SU-DHL-6 (cell line): Measurements from ENCODE around the gene NAA15.

Source experiments
- H2AFZ ChIP-seq: fragments of 200-600 bp; sonication (generic); 2 replicates; pipeline ENCODE4 v1.6.1; 2014; ENCODE audit warnings: low read depth, mild to moderate bottlenecking, moderate library complexity, mixed read lengths, antibody characterized with exemption, low read length; ENCODE audit not compliant: severe bottlenecking
- H3F3A ChIP-seq: fragments of 200-600 bp; shearing (Covaris generic); 2 replicates; pipeline ENCODE4 v1.6.0; 2016; ENCODE audit warnings: antibody characterized with exemption, mild to moderate bottlenecking; ENCODE audit not compliant: insufficient read depth
- H3K27ac ChIP-seq: fragments of 200-600 bp; sonication (generic); 2 replicates; pipeline ENCODE4 v1.5.1; 2016; ENCODE audit warnings: low read depth, mild to moderate bottlenecking, low read length, moderate library complexity, mixed read lengths
- H3K27me3 ChIP-seq: fragments of 200-600 bp; sonication (generic), shearing (Covaris generic); 2 replicates; pipeline ENCODE4 v1.6.0; 2014; ENCODE audit warnings: mild to moderate bottlenecking, low read length
- H3K36me3 ChIP-seq: fragments of 200-600 bp; sonication (generic); 2 replicates; pipeline ENCODE4 v1.6.1; 2014; ENCODE audit warnings: mild to moderate bottlenecking, low read length, mixed read lengths
- H3K4me2 ChIP-seq: fragments of 300-600, 200-600 bp; shearing (Covaris generic), sonication (generic); 2 replicates; pipeline ENCODE4 v1.6.0; 2014; ENCODE audit warnings: low read length, low read depth, mild to moderate bottlenecking; ENCODE audit not compliant: poor library complexity, severe bottlenecking
- H3K4me3 ChIP-seq: fragments of 200-600 bp; sonication (generic); 2 replicates; pipeline ENCODE4 v1.5.1; 2014; ENCODE audit warnings: antibody characterized with exemption, low read length, mild to moderate bottlenecking, mixed read lengths; ENCODE audit not compliant: insufficient read depth, poor library complexity, severe bottlenecking
- H3K79me2 ChIP-seq: fragments of 200-600 bp; sonication (generic); 2 replicates; pipeline ENCODE4 v1.6.1; 2014; ENCODE audit warnings: mild to moderate bottlenecking, low read length, moderate library complexity; ENCODE audit not compliant: insufficient read depth
- H3K9ac ChIP-seq: fragments of 200-600 bp; sonication (generic); 2 replicates; pipeline ENCODE4 v1.7.0; 2014; ENCODE audit warnings: mild to moderate bottlenecking, low read length
- H3K9me2 ChIP-seq: fragments of 200-600 bp; sonication (generic); replicated peaks from 2 replicates; pipeline ENCODE4 v1.6.1; 2014; ENCODE audit warnings: low read length; ENCODE audit not compliant: insufficient read depth
- H3K9me3 ChIP-seq: fragments of 200-600 bp; sonication (generic); 2 replicates; pipeline ENCODE4 v1.6.1; 2014; ENCODE audit warnings: low read length, mixed read lengths; ENCODE audit not compliant: insufficient read depth
- H4K20me1 ChIP-seq: fragments of 200-600 bp; sonication (generic); 2 replicates; pipeline ENCODE4 v1.6.1; 2014; ENCODE audit warnings: low read depth, mild to moderate bottlenecking, antibody characterized with exemption, low read length, moderate library complexity, mixed read lengths
- CTCF ChIP-seq: fragments of 200-600 bp; sonication (generic); IDR thresholded peaks from one replicate; pipeline ENCODE4 v1.5.1; 2017; ENCODE audit warnings: antibody characterized with exemption, mild to moderate bottlenecking, low read length, moderate library complexity; ENCODE audit not compliant: insufficient read depth, poor library complexity, severe bottlenecking
- EZH2phosphoT487 ChIP-seq: fragments of 200-600 bp; sonication (generic), shearing (Covaris generic); conservative IDR thresholded peaks from 2 replicates; pipeline ENCODE4 v1.6.1; 2018; ENCODE audit warnings: mild to moderate bottlenecking, antibody characterized with exemption, low read length, moderate library complexity, mixed read lengths

The NAA15 gene

GRCh38 chr4:139278912-139279759, 22.2 kb upstream of the NAA15 start:
- H3K9ac ChIP-seq = no peak overlapping the region
- no peak overlapping the region for H3K4me3 ChIP-seq
- TF ChIP-seq EZH2phosphoT487 (no peak), CTCF (no peak)

GRCh38 chr4:139279760-139280620, 21.3 kb upstream of the NAA15 start, which contains the start of gene MGARP:
TSS of gene MGARP (minus strand) at chr4:139280225. CDS start at chr4:139280158, 67 bp downstream.
- no peaks in the 10 kb centered on the region for H3K9me3 ChIP-seq
- TF ChIP-seq EZH2phosphoT487 (no peak), CTCF (no peak)
- H3F3A ChIP-seq = no peaks in the 10 kb centered on the region
- H3K9me2 ChIP-seq = no peaks in the 10 kb centered on the region
- peak within 1 kb of the TSS; percentile 26 for H2AFZ ChIP-seq
- H3K9ac ChIP-seq = no peak within 1 kb of the TSS
- peak within 1 kb of the TSS; percentile 34 for H3K4me2 ChIP-seq
- no peaks in the 10 kb centered on the region for H3K79me2 ChIP-seq
- no peak within 1 kb of the TSS for H3K4me3 ChIP-seq
- H3K27me3 ChIP-seq = no peaks in the 10 kb centered on the region
- H4K20me1 ChIP-seq = no peaks in the 10 kb centered on the region
- no peak within 1 kb of the TSS for H3K27ac ChIP-seq
- H3K36me3 ChIP-seq = no peaks in the 10 kb centered on the region

More at GRCh38 chr4:139278912-139279759, 22.2 kb upstream of the NAA15 start:
- Histone ChIP-seq H3K27ac (no peak overlapping the region), H3K4me2 (peak overlapping the region; percentile 34), H3K9me2 (no peaks in the 10 kb centered on the region), H2AFZ (no peak overlapping the region), H3K79me2 (no peaks in the 10 kb centered on the region), H3K36me3 (no peaks in the 10 kb centered on the region), H3K27me3 (no peaks in the 10 kb centered on the region), H3K9me3 (no peaks in the 10 kb centered on the region), H3F3A (no peaks in the 10 kb centered on the region), H4K20me1 (no peaks in the 10 kb centered on the region)

GRCh38 chr4:139282065-139282720, 19.1 kb upstream of the NAA15 start:
- Histone ChIP-seq H3K9me3 (no peaks in the 10 kb centered on the region), H3K27ac (no peak overlapping the region), H3K9ac (no peak overlapping the region), H3K36me3 (no peaks in the 10 kb centered on the region), H3F3A (no peaks in the 10 kb centered on the region), H2AFZ (no peak overlapping the region), H4K20me1 (no peaks in the 10 kb centered on the region), H3K9me2 (no peaks in the 10 kb centered on the region), H3K4me2 (no peak overlapping the region), H3K27me3 (no peaks in the 10 kb centered on the region), H3K4me3 (no peak overlapping the region), H3K79me2 (no peaks in the 10 kb centered on the region)
- TF ChIP-seq CTCF (no peak), EZH2phosphoT487 (no peak)
